ENCODE results near the gene IQGAP3.

- TF ChIP-seq EZH2 (IDR thresholded peaks at IDR 0.05; ENCODE audit: low read depth, unreplicated experiment) (no peak), CTCF (conservative IDR thresholded peaks at IDR 0.05; ENCODE audit: low read depth in 2 of 2) (no peak), EZH2phosphoT487 (IDR thresholded peaks at IDR 0.05; ENCODE audit: unreplicated experiment) (no peak), POLR2AphosphoS5 (IDR thresholded peaks at IDR 0.05; ENCODE audit: low read depth) (no peak)
Measured at GRCh38 chr1:156523801-156524480, 48.4 kb downstream of the IQGAP3 start.

Data from GM23338 (cell line).